NCI-H1105 (cell line): ENCODE results near the gene ABHD16B.
"Not testable (repeated sequence)": the region's sequence is repeated elsewhere in the genome, so short reads cannot be mapped to it uniquely, and the experiment has no call there.

ENCODE experiments used
- DNase-seq: peaks from one replicate; lab custom pipeline; 2025; lab: John Stamatoyannopoulos, UW

Gene ABHD16B

DNA sequence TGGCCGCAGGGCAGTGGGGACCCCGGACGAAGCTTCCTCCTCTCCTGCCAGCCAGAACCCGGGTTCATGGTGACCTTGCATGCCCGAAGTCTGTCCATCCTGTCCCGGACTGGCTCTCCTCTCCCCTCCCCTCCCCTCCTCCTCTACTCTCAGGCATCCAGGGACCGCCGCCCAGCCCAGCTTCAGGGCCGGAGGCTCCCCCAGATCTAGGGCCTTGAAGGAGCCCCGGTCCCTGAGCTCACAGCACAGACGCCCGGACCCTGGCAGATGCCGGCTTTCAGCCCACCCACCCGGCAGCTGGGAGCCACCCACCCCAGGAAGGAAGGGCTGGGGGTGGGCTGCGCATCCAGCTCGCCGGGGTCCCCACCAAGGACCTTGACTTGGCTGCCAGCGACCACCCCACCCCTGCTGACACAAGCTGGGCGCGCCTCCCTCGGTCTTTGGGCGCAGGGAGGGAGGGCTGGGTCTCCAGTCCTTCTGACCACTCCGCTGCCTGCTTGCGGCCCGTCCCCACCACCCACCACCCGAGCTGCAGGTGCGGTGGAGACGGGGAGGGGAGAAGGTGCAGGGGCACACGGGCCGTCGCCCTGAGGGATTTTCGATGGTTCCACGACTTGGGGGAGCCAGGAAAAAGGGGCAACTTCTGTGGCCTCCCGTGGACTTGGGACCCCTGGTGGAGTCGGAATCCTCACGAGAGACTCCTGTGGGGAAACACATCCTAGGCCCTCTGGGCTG lies 5.8 kb upstream of the ABHD16B start:
- DNase-seq = no peak

DNA sequence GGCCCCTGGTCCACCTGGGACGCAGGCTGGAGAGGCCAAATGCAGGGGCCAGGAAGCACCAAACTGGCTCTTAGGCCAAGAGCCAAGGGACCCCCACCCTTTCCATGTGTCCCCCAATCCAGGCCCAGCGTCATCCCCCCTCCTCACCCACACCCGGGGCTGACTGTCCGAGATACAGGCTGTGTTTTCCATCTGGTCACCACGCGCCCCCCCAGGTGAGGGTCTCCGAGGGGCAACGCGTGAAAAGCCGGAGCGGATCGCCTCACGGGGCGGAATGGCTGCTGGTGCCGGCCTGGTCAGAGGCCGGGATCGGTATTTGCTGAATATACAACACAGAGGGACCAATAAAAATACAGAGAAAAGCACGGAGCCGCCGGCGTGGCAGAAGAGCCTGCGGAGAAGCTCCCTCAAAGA lies 5.2 kb upstream of the ABHD16B start:
- no peak for DNase-seq

DNA sequence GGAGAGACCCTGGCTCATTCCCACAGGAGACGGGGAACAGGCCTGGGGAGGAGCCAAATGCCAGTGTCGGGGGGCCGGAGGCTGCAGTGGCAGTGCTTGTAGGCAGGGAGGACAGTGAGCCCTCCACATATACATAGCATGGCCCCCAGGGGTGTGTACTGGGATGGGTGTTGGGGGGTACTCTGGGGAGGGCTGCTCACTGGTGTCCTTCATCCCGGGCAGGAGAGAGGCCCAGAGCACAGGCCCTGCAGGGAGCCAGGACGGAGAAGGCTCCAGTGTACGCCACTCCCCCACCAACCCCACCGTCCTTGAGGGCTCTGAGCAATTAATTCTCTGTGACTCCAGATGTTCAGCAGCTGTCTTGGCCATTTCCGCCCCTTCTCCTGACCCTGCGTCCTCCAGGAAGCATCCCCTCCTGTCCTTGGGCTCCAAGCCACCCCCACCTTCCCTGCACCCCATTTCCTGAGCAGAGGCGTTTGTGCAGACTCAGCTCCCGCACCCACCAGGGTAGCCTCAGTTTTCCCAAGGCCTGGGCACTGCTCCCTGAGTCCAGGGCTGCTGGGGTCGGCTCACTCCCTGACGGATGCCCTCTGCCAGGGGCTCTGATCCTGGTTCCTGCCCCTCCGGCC lies 3.4 kb upstream of the ABHD16B start:
- DNase-seq = no peak

DNA sequence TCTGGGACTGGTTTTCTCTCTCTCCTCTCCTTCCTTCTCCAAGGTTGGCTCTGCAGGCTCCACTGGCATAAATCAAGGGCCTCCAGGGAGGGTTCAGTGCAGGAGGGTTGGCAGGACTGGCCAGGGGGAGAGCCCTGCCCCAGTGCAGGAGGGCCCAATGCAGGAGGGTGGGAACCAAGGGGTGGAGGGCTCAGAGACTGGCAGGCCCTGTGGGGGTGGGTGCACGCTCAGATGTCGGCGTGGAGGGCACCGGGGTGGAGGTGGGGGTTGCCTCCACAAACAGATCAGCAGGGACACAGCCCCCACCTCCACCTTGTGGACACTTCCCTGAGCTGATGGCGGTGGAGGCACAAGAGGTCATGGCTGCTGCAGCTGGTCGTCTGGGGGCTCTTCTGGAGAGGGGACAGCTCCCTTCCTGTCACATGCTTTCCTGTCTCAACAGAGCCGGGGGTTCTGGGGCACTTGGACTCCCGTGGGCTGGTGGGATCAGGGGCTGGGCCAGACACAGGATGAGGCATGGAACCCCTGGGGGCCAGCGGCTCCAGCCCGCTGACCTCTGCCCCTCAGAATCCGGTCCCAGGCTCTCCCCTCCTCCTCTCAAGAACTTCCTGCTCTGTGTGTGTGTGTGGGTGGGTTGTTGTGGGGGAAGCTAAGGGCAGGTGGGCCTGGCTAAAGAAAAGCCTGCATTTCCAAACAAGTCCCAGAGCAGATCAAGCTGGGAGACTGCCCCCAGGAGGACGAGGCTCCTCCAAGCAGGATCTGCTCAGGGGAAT lies 2.7 kb upstream of the ABHD16B start:
- DNase-seq = no peak

DNA sequence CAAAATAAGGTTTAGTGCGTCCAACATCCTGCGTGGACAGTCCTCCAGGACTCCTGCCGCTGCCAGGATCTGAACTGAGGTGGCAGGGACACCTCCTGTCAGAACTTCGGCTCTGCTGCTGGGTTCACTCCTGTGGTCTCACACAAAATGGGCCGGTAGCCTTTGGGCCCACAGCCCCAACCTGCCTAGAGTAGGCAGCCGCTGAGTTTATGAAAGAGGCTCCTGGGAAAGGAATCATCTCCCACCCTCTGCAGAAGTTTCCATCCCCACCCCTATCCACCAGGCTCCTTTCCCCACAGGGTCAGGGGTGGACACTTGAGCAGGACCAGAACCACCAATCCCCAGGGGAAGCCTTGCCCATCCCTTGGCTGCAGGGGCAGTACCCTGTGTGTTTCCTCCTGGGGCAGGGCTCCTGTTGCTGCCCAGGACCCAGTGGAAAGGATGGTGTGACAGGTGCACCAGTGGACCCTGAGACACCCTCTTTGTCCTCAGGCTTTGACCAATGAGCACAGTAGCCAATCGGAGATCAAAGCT lies 2.1 kb upstream of the ABHD16B start:
- no peak for DNase-seq

DNA sequence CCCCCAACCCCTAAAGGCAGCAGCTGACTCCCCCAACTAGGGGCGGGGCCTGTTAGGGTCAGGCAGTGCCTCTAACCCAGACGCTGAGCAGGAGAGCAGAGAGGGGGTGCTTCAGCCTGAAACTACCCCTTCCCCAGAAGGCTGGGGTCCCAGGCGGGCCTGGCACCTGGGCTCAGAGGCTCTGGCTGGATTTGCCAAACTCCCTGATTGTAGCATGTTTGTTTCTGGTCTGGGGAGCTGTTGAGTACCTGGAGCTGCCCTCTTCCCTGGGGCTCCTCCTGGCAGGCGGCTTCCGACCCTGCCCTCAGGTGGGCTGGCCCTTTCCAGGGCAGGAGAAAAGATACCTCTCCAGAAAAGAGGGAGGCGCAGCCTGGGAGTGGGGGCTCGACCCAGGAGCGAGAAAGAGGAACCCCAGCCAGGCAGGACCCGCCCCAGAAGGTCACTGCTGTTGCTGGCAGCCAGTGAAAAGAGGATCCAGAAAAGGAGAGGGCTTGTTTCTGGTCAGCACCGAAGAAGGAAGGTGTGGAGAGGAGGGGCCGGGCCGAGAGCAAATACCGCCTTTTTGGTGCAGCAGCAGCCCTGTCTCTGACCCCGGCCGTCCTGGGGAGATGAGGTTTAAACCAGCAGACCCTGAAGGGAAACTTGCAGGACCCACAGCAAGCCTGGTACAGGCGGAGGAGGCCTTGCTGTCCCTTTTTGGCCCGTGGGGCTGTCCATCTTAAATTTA lies 810 bp upstream of the ABHD16B start:
- no peak for DNase-seq

DNA sequence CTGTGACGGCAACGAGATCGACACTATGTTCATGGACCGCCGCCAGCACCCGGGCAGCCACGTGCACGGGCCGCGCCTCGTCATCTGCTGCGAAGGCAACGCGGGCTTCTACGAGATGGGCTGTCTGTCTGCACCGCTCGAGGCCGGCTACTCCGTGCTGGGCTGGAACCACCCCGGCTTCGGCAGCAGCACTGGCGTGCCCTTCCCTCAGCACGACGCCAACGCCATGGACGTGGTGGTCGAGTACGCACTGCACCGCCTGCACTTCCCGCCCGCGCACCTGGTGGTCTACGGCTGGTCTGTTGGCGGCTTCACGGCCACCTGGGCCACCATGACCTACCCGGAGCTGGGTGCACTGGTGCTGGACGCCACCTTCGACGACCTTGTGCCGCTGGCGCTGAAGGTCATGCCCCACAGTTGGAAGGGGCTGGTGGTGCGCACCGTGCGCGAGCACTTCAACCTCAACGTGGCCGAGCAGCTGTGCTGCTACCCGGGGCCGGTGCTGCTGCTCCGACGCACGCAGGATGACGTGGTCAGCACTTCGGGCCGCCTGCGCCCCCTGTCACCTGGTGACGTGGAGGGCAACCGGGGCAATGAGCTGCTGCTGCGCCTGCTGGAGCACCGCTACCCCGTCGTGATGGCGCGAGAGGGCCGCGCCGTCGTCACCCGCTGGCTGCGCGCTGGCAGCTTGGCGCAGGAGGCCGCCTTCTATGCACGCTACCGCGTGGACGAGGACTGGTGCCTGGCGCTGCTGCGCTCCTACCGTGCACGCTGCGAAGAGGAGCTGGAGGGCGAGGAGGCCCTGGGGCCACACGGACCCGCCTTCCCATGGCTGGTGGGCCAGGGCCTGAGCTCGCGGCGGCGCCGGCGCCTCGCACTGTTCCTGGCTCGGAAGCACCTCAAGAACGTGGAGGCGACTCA lies 943 bp downstream of the ABHD16B start:
- no peak for DNase-seq

DNA sequence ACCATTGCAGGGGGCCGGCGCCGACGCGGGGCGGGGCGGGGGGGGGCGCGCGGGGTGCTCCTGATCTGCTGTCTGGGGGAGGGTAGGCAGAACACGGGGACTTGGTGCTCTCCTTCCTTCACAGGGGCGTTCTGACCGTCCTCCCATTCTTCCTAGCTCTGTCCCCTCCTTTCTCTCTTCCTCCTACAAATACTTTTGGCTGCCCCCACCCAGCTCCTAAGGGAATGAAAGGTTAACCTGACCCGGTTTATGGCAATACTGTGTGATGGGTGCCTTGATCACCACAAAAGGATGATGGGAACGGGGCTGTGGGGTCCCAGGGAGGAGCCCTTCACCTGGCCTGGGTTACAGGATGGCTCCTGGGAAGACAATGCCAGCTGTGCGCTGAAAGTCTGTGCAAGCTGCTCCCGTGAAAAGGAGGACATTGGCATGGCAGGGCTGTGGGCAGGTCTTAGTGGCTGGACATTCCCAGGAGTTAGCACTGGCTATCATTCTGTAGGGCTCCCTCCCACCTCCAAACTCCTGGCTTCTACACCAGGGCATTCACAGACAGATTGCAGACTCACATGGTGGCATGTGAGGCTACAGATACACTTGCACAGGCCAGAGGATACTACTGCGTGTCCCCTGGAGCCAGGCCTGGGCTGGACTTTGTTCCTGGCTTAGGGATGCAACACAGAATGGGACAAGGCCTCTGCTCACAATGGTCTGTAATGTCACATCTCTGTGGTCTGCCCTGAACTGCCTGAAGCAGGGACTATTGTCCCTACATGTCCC lies 1.9 kb downstream of the ABHD16B start:
- DNase-seq = no peak

DNA sequence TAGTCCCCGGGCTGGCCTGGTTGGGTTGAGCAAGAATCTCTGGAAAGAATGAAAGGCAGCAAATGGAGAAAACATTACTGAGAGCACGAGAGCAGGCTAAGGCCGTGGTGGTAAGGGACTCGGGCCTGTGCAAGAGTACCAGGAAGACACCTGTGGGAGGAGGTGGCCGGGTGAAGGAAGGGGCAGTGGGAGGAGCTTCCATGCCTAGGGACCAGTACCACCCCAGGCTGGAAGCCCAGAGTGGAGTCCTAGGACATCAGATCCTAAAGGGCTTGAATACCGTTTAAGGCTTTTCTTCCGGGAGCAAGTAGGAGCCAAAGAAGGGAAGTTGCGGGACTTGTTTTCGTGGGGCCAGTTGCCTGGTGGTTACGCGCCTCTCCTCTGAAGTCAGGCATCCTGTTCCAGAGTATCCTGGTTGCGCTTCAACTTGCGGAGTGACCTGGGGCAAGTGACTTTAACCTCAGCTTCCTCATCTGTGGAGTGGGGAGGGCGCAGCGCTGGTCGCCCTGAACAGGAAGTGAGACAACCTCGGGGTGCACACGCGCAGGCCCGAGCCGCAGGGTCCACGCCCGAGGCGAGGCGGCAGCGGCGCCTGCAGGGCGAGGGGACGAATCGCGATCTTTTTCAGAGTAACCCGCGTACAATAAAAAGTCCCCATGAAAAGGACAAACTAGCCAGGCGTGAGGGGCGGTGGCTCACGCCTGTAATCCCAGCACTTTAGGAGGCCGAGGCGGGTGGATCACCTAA lies 2.7 kb downstream of the ABHD16B start:
- DNase-seq = peak; percentile 69

DNA sequence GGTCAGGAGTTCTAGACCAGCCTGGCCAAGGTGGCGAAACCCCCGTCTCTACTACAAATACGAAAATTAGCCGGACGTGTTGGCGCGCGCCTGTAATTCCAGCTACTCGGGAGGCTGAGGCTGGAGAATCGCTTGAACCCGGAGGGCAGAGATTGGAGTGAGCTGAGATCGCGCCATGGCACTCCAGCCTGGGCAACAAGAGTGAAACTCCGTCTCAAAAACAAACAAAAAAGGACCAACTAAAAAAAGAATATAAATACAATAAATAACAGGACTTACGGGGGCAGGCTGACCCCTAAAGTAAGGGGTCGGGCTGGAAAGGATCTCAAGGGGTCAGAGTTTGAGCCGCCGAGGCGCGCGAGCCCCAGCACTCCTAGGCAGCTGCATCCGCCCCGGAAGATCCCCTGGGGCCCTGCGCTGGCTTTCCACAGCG lies 3.3 kb downstream of the ABHD16B start:
- no peak for DNase-seq

DNA sequence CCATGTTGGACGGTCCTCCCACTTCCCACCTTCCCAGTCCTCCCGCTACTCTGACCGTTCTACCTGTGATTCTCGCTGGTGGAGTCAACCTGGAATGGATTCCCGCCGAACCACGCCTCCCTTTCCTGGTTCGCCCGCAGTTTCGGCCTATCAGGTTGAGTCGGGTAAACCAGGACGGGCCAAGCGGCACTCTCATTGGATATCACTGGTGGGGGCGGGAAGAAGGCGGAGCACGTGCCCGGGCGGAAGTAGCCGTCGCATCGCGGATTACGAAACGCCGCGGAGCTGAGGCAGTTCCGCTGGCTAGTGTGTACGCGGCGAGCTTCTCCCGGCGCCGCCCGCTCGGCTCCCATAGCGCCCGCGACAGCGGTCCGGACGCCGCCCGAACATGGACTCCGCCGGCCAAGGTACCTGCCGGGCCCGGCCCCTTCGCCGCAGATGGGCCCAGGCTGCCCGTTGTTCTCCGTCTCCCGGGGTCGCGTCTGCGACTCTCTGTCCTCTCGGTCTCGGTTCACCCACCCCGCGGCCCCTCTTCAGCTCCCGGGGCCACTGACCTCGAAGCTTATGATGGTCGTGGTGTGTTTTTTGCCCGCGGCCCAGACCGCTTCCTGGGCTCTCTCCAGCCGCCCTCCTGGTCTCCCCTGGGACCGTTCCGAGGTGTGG lies 3.8 kb downstream of the ABHD16B start, which contains the start of gene TPD52L2:
TSS of gene TPD52L2 (plus strand) at position 293 of the 663 bp plus-strand sequence. CDS start at position 389, 96 bp downstream.
- peak; percentile 99 for DNase-seq

DNA sequence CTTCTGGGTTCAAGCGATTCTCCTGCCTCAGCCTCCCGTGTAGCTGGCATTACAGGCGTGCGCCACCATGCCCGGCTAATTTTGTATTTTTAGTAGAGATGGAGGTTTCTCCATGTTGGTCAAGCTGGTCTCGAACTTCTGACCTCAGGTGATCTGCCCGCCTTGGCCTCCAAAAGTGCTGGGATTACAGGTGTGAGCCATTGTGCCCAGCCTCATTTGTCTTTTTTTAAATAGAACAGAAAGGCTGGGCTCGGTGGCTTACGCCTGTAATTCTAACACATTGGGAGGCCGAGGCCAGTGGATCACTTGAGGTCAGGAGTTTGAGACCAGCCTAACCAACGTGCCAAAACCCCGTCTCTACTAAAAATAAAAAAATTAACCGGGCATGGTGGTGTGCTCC lies 5.7 kb downstream of the ABHD16B start:
- DNase-seq = not testable (repeated sequence)

DNA sequence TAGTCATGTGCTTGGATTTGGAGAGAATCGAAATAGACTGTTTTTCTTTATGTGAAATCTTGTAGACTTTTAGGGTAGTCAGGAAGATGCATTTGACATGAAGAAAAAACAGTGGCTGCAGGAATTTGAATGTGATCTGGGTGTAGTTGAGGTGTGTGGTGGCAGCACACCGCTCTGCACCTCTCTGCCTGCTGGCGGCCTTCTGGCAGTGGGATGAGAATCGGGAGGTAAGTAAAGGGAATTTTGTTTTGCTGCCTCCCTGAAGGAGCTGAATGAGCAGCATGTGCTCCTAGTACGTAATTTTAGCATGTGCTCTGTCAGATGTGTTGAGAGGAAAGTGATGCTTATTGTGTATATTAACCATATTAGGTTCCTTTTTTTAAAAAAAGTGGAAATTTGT lies 7.0 kb downstream of the ABHD16B start:
- DNase-seq = no peak

DNA sequence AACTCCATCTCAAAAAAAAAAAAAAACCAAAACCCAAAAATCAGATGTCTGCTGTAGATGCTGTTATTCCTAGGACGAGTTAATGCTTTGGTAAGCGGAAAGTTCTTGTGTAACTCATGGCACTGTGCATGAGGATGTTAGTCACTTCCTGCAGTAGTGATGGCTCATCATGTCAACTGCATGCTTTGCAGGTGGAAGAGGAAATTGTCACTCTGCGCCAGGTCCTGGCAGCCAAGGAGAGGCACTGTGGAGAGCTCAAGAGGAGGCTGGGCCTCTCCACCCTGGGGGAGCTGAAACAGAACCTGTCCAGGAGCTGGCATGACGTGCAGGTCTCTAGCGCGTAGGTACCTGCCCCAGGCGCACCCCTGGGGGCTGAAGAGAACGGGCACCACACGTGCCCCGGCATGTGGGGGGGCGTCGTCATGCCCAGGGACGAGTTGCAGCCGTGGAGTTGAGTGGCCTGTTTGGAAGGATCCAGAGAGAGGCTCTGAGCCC lies 12.2 kb downstream of the ABHD16B start:
- no peak for DNase-seq

DNA sequence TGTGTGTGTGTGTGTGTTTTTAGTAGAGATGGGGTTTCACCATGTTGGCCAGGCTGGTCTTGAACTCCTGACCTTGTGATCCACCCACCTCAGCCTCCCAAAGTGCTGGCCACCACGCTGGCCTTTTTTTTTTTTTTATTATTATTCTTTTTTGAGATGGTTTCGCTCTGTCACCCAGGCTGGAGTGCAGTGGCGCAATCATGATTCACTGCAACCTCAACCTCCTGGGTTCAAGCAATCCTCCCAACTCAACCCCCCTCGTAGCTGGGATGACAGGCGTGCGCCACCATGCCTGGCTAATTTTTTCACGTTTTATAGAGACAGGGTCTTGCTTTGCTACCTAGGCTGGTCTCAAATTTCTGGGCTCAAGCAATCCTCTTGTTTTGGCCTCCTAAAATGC lies 12.9 kb downstream of the ABHD16B start:
- DNase-seq = not testable (repeated sequence)

DNA sequence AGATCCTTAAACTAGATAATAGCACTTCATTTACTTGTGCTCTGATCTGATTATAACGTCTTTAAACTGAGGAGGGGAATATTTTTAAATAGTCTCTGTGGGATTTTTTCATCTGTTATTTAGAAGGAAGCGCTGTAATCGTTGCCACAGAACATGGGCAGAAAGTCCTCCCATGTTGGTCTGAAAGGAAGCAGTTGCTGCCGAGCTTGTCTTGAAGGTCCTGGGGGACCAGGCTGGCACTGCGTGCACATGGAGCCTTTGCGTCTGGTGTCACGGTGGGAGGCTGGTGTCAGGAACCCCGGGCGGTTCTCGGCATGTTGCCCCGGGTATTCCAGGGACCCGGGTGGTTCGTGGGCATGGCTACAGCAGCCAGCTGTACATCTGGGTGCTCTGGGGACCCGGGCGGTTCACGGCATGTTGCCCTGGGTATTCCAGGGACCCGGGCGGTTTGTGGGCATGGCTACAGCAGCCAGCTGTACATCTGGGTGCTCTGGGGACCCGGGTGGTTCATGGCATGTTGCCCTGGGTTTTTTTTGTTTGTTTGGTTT lies 15.3 kb downstream of the ABHD16B start:
- no peak for DNase-seq

DNA sequence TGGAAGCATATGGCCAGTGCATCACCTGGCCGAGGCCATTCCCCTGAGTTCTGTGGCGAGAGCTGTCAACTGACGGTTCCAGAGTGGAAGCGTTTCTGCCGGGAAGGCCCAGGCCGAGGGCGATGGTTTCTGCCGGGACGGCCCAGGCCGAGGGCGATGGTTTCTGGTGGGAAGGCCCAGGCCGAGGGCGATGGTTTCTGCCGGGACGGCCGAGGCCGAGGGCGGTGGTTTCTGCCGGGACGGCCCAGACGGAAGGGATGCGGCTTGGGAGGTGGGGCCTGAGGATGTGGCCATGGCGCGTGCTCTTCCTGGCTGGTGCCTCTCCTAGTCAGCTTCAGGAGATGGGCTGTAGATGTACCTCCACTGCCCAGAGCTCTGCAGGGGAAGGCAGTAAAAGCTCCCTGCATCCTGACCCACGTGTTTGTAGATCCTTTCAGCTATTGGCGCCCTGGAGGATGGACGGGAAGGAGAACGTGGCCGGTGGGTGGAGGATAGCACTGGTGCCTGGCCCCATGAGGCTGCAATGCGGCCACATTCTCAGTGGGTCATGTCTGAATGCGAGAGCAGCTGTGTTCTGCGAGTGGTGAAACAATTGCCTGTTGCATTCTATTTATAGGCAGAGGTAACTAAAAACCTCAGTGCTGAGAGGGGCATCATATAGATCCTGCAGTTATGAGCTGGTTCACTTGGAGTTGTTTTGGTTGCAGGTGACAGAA lies 16.6 kb downstream of the ABHD16B start:
- no peak for DNase-seq
